Measurements from ENCODE around the gene EFTUD2. TPM values are rescaled to one million over a fixed set of nuclear protein-coding genes. Genes with fewer than 3 reads are reported as not detected.

Gene EFTUD2
- total RNA-seq, 2 experiments from 2014 or later, result 73.5 to 148 TPM

DNA sequence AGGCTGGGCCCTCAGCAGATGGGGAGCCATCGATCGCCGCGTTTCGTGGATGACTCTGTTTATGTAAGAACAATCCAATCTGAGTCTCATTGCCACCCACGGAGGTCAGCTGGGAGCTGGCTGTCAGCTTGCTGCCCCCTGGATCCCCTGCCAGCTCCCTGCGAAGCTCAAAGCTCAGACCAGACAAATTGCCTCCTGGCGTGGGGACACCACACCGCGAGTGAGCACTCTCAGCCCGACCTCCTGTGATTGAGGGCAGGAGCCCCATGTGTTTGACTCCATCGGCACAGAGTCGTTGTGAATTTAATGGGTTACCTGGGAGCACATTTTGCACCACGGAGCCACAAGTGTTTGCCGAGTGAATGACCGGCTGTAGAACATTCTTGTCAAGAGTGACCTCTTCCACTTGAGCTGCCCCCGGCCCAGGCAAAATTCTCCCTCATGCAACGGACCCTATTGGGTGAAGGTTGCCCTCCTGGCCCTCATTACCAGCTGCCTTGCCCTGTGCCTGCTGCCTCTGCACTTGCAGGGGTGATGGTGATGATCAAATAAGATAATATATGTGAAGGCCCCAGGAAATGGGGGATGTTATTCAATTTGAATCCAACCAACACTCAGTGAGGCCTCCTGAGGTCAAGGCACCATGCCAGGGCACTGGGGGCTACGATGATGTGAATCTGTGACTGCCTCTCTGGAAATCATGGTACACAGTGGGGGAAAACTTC, 23.7 kb upstream of the EFTUD2 start:
- Histone ChIP-seq H3K79me2 (ENCODE audit: insufficient read depth, low read depth, low read length) (no peaks in the 10 kb centered on the region), H3K36me3 (ENCODE audit: insufficient read depth, low read length) (peaks cover 25% of the 10 kb centered on the region), H3K27ac (ENCODE audit: low read depth, low read length, poor library complexity, severe bottlenecking) (no peak overlapping the region), H3K4me3 (ENCODE audit: low read depth, low read length, poor library complexity, severe bottlenecking) (no peak overlapping the region), H3K9me3 (ENCODE audit: low read length) (no peaks in the 10 kb centered on the region), H3K4me2 (ENCODE audit: low read length) (no peak overlapping the region), H2AFZ (ENCODE audit: low read length) (no peak overlapping the region), H3K4me1 (ENCODE audit: insufficient read depth, low read length, poor library complexity, severe bottlenecking) (peaks cover 23% of the 10 kb centered on the region), H4K20me1 (ENCODE audit: insufficient read depth, low read length) (no peaks in the 10 kb centered on the region), H3K9me2 (ENCODE audit: insufficient read depth, low read length) (no peaks in the 10 kb centered on the region)
- BruUV-seq (replicated peaks), result no TSS peak
- POLR2A ChIA-PET, result no interaction called here
- intact Hi-C loops (cut with micrococcal nuclease; ENCODE audit: unreplicated experiment), result no loop called here
- CTCF ChIA-PET (ENCODE audit: unreplicated experiment), result no interaction called here
- no peak for DNase-seq (ENCODE audit: low spot score)
- TF ChIP-seq, protein P1, sequence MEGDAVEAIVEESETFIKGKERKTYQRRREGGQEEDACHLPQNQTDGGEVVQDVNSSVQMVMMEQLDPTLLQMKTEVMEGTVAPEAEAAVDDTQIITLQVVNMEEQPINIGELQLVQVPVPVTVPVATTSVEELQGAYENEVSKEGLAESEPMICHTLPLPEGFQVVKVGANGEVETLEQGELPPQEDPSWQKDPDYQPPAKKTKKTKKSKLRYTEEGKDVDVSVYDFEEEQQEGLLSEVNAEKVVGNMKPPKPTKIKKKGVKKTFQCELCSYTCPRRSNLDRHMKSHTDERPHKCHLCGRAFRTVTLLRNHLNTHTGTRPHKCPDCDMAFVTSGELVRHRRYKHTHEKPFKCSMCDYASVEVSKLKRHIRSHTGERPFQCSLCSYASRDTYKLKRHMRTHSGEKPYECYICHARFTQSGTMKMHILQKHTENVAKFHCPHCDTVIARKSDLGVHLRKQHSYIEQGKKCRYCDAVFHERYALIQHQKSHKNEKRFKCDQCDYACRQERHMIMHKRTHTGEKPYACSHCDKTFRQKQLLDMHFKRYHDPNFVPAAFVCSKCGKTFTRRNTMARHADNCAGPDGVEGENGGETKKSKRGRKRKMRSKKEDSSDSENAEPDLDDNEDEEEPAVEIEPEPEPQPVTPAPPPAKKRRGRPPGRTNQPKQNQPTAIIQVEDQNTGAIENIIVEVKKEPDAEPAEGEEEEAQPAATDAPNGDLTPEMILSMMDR (conservative IDR thresholded peaks at IDR 0.05; ENCODE audit: low read length), result no peak
- no peak for TF ChIP-seq EZH2phosphoT487 (IDR thresholded peaks at IDR 0.05; ENCODE audit: borderline replicate concordance, low read depth, low read length)

DNA sequence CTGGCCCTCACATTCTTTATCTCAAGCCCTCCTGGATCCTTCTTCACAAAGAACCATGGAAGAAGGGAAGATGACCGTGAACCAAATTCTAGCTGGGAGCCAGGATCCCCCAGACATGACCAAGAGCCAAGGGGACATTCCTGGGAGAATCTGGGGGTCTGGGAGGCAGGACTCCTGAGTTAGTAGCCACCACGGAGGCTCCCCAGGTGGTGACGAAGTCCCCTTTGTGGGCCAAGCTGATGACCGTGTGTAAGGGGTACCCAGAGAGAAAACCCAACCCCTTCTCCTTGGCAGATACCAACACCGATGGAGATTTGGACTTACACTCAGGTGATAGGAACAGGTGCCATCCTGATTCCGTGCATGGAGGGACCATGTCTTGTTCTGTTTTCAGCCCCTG, 22.9 kb upstream of the EFTUD2 start:
- TF ChIP-seq EZH2phosphoT487 (IDR thresholded peaks at IDR 0.05; ENCODE audit: borderline replicate concordance, low read depth, low read length), result no peak
- TF ChIP-seq, protein P1 (conservative IDR thresholded peaks at IDR 0.05; ENCODE audit: low read length), result no peak
- Histone ChIP-seq H3K79me2 (ENCODE audit: insufficient read depth, low read depth, low read length) (no peaks in the 10 kb centered on the region), H3K4me1 (ENCODE audit: insufficient read depth, low read length, poor library complexity, severe bottlenecking) (peaks cover 23% of the 10 kb centered on the region), H3K36me3 (ENCODE audit: insufficient read depth, low read length) (peaks cover 17% of the 10 kb centered on the region), H2AFZ (ENCODE audit: low read length) (no peak overlapping the region), H3K9me3 (ENCODE audit: low read length) (no peaks in the 10 kb centered on the region), H3K9me2 (ENCODE audit: insufficient read depth, low read length) (no peaks in the 10 kb centered on the region), H3K27ac (ENCODE audit: low read depth, low read length, poor library complexity, severe bottlenecking) (no peak overlapping the region), H3K4me2 (ENCODE audit: low read length) (no peak overlapping the region), H3K4me3 (ENCODE audit: low read depth, low read length, poor library complexity, severe bottlenecking) (no peak overlapping the region), H4K20me1 (ENCODE audit: insufficient read depth, low read length) (no peaks in the 10 kb centered on the region)
- CTCF ChIA-PET (ENCODE audit: unreplicated experiment), result no interaction called here
- POLR2A ChIA-PET, result no interaction called here
- BruUV-seq (replicated peaks), result no TSS peak
- intact Hi-C loops (cut with micrococcal nuclease; ENCODE audit: unreplicated experiment), result no loop called here
- DNase-seq (ENCODE audit: low spot score), result no peak

Measured in OCI-LY7 (cell line).